K562 (cell line): ENCODE measurements around the gene ZNF462. TPM values are rescaled to one million over a fixed set of nuclear protein-coding genes. Genes with fewer than 3 reads are reported as not detected.

ENCODE experiments used
- ATAC-seq: fragments of 200-7000 bp; cut with Tn5 transposase; 3 replicates; pipeline ENCODE4 v1.9.1; 2020; ENCODE audit warnings: moderate library complexity
- BruUV-seq: library from RNA; stranded (reverse); fragments of 400-500 nt; replicated peaks from 2 replicates; lab custom pipeline; 2021; lab: Mats Ljungman, UMichigan
- CTCF ChIA-PET: fragments of 300-600 bp; formaldehyde crosslinking; extraction: SDS; loops from one replicate; lab custom pipeline; 2021; ENCODE audit warnings: low intra/inter-chr PET ratio; lab: Yijun Ruan, JAX
- POLR2A ChIA-PET: fragments of 300-600, 350-650 bp; sonication (Branson Sonifier 250); formaldehyde crosslinking; extraction: SDS; loops from one replicate; lab custom pipeline; 2021; ENCODE audit warnings: antibody characterized with exemption, inconsistent platforms; lab: Yijun Ruan, JAX
- DNase-seq, 4 experiments: peaks; one replicate each; pipeline versions ENCODE4 v3.0.0 to v3.0.0-alpha.2; 2011 to 2018; ENCODE audit warnings: low spot score in 3 of 4, mixed read lengths in 3 of 4; ENCODE audit errors: extremely low read depth in 1 of 4
- FAIRE-seq: peaks from 2 replicates; lab custom pipeline; 2011; peaks lifted over from hg19 to GRCh38; lab: Jason Lieb, UNC
- H2AFZ ChIP-seq: 2 replicates; pipeline ENCODE4 v1.6.0; 2011; ENCODE audit warnings: low read depth, low read length, control low read depth, inconsistent platforms
- H3K27ac ChIP-seq: fragments of 200-600 bp; 3 replicates; pipeline ENCODE4 v1.8.0; 2011; ENCODE audit warnings: low read depth, mild to moderate bottlenecking, control low read depth, inconsistent platforms, low read length, moderate library complexity, mixed read lengths; ENCODE audit errors: extremely low read depth
- H3K27me3 ChIP-seq, 2 experiments: fragments of 300-600 bp in 1 of 2; 2 replicates in 1 of 2; 3 replicates in 1 of 2; pipeline versions ENCODE4 v1.6.0 to v1.8.0; 2011; ENCODE audit warnings: inconsistent platforms in 2 of 2, low read length in 2 of 2, mild to moderate bottlenecking in 1 of 2, mixed read lengths in 1 of 2, moderate library complexity in 1 of 2; ENCODE audit not compliant: control insufficient read depth in 2 of 2, insufficient read depth in 2 of 2
- H3K36me3 ChIP-seq: fragments of 300-600 bp; 3 replicates; pipeline ENCODE4 v1.8.0; 2011; ENCODE audit warnings: mild to moderate bottlenecking, low read length, inconsistent platforms; ENCODE audit not compliant: control insufficient read depth, insufficient read depth
- H3K4me1 ChIP-seq, 2 experiments: fragments of 200-600 bp in 1 of 2; replicated peaks in 1 of 2; 2 replicates in 1 of 2; 3 replicates in 1 of 2; pipeline versions ENCODE4 v1.5.1 to v1.8.0; 2011; ENCODE audit warnings: inconsistent platforms in 2 of 2, low read length in 2 of 2, mild to moderate bottlenecking in 1 of 2, mixed read lengths in 1 of 2, moderate library complexity in 1 of 2; ENCODE audit not compliant: control insufficient read depth in 2 of 2, insufficient read depth in 2 of 2
- H3K4me2 ChIP-seq: 2 replicates; pipeline ENCODE4 v1.6.1; 2011; ENCODE audit warnings: low read length, control low read depth, inconsistent platforms, mixed read lengths; ENCODE audit not compliant: insufficient read depth
- H3K4me3 ChIP-seq: fragments of 200-600 bp; sonication (generic), shearing (Covaris generic); 2 replicates; pipeline ENCODE4 v1.5.1; 2016; ENCODE audit warnings: control low read depth, inconsistent platforms
- H3K79me2 ChIP-seq: fragments of 200-600 bp; 3 replicates; pipeline ENCODE4 v1.8.0; 2011; ENCODE audit warnings: low read length, inconsistent platforms; ENCODE audit not compliant: control insufficient read depth, insufficient read depth
- H3K9ac ChIP-seq, 2 experiments: 2 replicates each; pipeline versions ENCODE4 v1.6.0 to v1.6.1; 2011; ENCODE audit warnings: low read depth in 2 of 2, low read length in 2 of 2, control low read depth in 1 of 2, inconsistent platforms in 1 of 2, mild to moderate bottlenecking in 1 of 2, mixed read lengths in 1 of 2; ENCODE audit not compliant: insufficient read depth in 1 of 2
- H3K9me1 ChIP-seq: one replicate; pipeline ENCODE4 v1.6.0; 2011; ENCODE audit warnings: inconsistent platforms, mild to moderate bottlenecking, low read length, moderate library complexity; ENCODE audit not compliant: control insufficient read depth, insufficient read depth
- H3K9me3 ChIP-seq: replicated peaks from 2 replicates; pipeline ENCODE4 v1.5.1; 2011; ENCODE audit warnings: low read depth, low read length, inconsistent platforms; ENCODE audit not compliant: control insufficient read depth, insufficient read depth
- H4K20me1 ChIP-seq: replicated peaks from 2 replicates; pipeline ENCODE4 v1.6.1; 2011; ENCODE audit warnings: low read length, inconsistent platforms, mixed read lengths; ENCODE audit not compliant: control insufficient read depth, insufficient read depth
- NFE2L1 ChIP-seq: fragments of 450-650 bp; IDR thresholded peaks from 2 replicates; pipeline ENCODE4 v1.6.1; 2016; ENCODE audit warnings: missing genetic modification characterization, low read depth, mild to moderate bottlenecking, missing compliant biosample characterization, moderate library complexity, borderline replicate concordance
- SRSF9 ChIP-seq: fragments of 200-400 bp; formaldehyde crosslinking; IDR thresholded peaks from 2 replicates; pipeline ENCODE4 v1.6.1; 2017; ENCODE audit warnings: low read depth, low read length, borderline replicate concordance
- TEAD4 ChIP-seq, 2 experiments: sonication (generic) in 1 of 2; formaldehyde crosslinking in 1 of 2; IDR thresholded peaks; 2 replicates each; pipeline versions ENCODE4 v1.6.1 to v1.8.0; 2012 to 2022; ENCODE audit warnings: borderline replicate concordance in 1 of 2, inconsistent platforms in 1 of 2, low read length in 1 of 2, mild to moderate bottlenecking in 1 of 2, missing genetic modification reagents in 1 of 2
- XRCC3 ChIP-seq: fragments of 450-650 bp; IDR thresholded peaks from 2 replicates; pipeline ENCODE4 v1.6.1; 2017; ENCODE audit warnings: mild to moderate bottlenecking, moderate library complexity
- XRCC5 ChIP-seq: fragments of 200-400 bp; formaldehyde crosslinking; IDR thresholded peaks from 2 replicates; pipeline ENCODE4 v1.6.1; 2017; ENCODE audit warnings: low read depth, mild to moderate bottlenecking, low read length
- ZNF143 ChIP-seq: sonication (generic); formaldehyde crosslinking; IDR thresholded peaks from 2 replicates; pipeline ENCODE4 v1.9.0; 2022; ENCODE audit warnings: mild to moderate bottlenecking, missing genetic modification reagents
- WGBS: fragments of 100-300 bp; shearing (Covaris generic); methylation state at CpG from one replicate; pipeline ENCODE4 v1.1.6; 2016; ENCODE audit warnings: low coverage, mixed read lengths; ENCODE audit not compliant: insufficient coverage; ENCODE audit errors: missing lambda C conversion rate; 5-methylcytosine and 5-hydroxymethylcytosine counted together
- in situ Hi-C: fragments of 300-500 bp; cut with MboI; formaldehyde crosslinking; loops from 4 replicates; pipeline ENCODE4 v1.15.0; 2018; ENCODE audit warnings: inconsistent platforms, mixed read lengths
- intact Hi-C: fragments of 100-400 bp; cut with micrococcal nuclease; formaldehyde crosslinking; loops from 2 replicates; pipeline ENCODE4 v1.14.2; 2022
- polyA plus RNA-seq, 8 experiments: library from polyadenylated mRNA; depleted of rRNA in 4 of 8; stranded (reverse) in 5 of 8; unstranded in 3 of 8; fragments of >200 nt; fragmentation: Nextera tagmentation in 2 of 8; fragmentation: Illumina TruSeq in 1 of 8; extraction: Ambion mirVana in 2 of 8; extraction: Trizol in 1 of 8; gene quantifications; 2 replicates each; pipeline versions ENCODE4 v1.2.1 to v1.2.3, GENCODE V29; 2011 to 2014; ENCODE audit warnings: inconsistent platforms in 1 of 8, missing spikeins in 1 of 8
- total RNA-seq, 7 experiments: library from RNA; depleted of rRNA in 6 of 7; stranded (reverse); fragments of >200 nt in 6 of 7; fragmentation: Illumina TruSeq in 2 of 7; extraction: Trizol in 2 of 7; gene quantifications; 2 replicates each; pipeline versions ENCODE4 v1.2.1 to v1.2.3, GENCODE V29; 2011 to 2021; ENCODE audit warnings: low replicate concordance in 1 of 7
- TF ChIP-seq, protein P1 (sequence below): fragments of 450-650 bp; IDR thresholded peaks from one replicate; pipeline ENCODE4 v1.6.1; 2018; ENCODE audit warnings: mild to moderate bottlenecking, moderate library complexity; ENCODE audit not compliant: partially characterized antibody
- TF ChIP-seq, protein P2 (sequence below): fragments of 250-450 bp; sonication (Bioruptor Pico); IDR thresholded peaks from 2 replicates; pipeline ENCODE4 v1.6.1; 2021; ENCODE audit warnings: mild to moderate bottlenecking
- TF ChIP-seq, protein P3 (sequence below): fragments of 450-650 bp; IDR thresholded peaks from 2 replicates; pipeline ENCODE4 v1.6.1; 2017; ENCODE audit warnings: mild to moderate bottlenecking, moderate library complexity
- TF ChIP-seq, protein P4 (sequence below), 2 experiments: fragments of 450-650 bp; conservative IDR thresholded peaks; 2 replicates each; pipeline ENCODE4 v1.6.1; 2017; ENCODE audit warnings: mild to moderate bottlenecking in 2 of 2, moderate library complexity in 2 of 2

The ZNF462 gene
- total and polyA plus RNA-seq, 9 of the 15 experiments (the other 6 are each of a cell fraction or from before 2014, with no cell fraction given): 0.20 TPM; not detected in 8

DNA sequence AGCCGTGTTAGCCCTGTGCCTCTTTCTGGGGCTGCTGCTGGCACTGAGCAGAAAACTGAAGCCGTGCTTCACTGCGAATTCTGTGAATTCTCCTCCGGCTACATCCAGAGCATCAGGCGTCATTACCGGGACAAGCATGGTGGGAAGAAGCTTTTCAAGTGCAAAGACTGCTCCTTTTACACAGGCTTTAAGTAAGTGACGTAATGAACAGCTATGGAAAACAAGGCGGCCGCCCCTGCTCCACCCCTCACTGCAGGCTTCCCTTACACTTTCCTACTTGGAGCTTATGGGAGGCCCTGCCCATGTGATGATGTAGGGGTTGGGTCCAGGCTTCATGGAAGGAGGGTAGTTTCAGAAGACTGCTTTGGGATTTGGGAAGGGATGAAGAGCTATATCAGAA lies 109.1 kb downstream of the ZNF462 start:
- Histone ChIP-seq H3K27ac (no peak overlapping the region), H4K20me1 (no peaks in the 10 kb centered on the region), H3K9me1 (no peaks in the 10 kb centered on the region)
- DNase-seq: no peak
- POLR2A ChIA-PET: no interaction called here
- TF ChIP-seq, protein P1, sequence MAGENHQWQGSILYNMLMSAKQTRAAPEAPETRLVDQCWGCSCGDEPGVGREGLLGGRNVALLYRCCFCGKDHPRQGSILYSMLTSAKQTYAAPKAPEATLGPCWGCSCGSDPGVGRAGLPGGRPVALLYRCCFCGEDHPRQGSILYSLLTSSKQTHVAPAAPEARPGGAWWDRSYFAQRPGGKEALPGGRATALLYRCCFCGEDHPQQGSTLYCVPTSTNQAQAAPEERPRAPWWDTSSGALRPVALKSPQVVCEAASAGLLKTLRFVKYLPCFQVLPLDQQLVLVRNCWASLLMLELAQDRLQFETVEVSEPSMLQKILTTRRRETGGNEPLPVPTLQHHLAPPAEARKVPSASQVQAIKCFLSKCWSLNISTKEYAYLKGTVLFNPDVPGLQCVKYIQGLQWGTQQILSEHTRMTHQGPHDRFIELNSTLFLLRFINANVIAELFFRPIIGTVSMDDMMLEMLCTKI: no peak
- TF ChIP-seq TEAD4 (IDR thresholded peaks at IDR 0.05; ENCODE audit: low read length): no peak
- TF ChIP-seq TEAD4 (CRISPR knock-in tag; IDR thresholded peaks at IDR 0.05; ENCODE audit: borderline replicate concordance): no peak
- TF ChIP-seq, protein P2, sequence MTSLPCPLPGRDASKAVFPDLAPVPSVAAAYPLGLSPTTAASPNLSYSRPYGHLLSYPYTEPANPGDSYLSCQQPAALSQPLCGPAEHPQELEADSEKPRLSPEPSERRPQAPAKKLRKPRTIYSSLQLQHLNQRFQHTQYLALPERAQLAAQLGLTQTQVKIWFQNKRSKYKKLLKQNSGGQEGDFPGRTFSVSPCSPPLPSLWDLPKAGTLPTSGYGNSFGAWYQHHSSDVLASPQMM (CRISPR knock-in tag): no peak
- TF ChIP-seq, protein P3, sequence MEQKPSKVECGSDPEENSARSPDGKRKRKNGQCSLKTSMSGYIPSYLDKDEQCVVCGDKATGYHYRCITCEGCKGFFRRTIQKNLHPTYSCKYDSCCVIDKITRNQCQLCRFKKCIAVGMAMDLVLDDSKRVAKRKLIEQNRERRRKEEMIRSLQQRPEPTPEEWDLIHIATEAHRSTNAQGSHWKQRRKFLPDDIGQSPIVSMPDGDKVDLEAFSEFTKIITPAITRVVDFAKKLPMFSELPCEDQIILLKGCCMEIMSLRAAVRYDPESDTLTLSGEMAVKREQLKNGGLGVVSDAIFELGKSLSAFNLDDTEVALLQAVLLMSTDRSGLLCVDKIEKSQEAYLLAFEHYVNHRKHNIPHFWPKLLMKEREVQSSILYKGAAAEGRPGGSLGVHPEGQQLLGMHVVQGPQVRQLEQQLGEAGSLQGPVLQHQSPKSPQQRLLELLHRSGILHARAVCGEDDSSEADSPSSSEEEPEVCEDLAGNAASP: no peak
- no peak for TF ChIP-seq XRCC5
- TF ChIP-seq, protein P4, sequence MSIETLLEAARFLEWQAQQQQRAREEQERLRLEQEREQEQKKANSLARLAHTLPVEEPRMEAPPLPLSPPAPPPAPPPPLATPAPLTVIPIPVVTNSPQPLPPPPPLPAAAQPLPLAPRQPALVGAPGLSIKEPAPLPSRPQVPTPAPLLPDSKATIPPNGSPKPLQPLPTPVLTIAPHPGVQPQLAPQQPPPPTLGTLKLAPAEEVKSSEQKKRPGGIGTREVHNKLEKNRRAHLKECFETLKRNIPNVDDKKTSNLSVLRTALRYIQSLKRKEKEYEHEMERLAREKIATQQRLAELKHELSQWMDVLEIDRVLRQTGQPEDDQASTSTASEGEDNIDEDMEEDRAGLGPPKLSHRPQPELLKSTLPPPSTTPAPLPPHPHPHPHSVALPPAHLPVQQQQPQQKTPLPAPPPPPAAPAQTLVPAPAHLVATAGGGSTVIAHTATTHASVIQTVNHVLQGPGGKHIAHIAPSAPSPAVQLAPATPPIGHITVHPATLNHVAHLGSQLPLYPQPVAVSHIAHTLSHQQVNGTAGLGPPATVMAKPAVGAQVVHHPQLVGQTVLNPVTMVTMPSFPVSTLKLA (conservative IDR thresholded peaks at IDR 0.05): no peak
- TF ChIP-seq NFE2L1 (tag): no peak
- TF ChIP-seq XRCC3: no peak
- TF ChIP-seq ZNF143 (CRISPR knock-in tag): no peak
- no peak for TF ChIP-seq SRSF9
- TF ChIP-seq, all 486 proteins: peak for 0
- Histone ChIP-seq H3K9me3 (no peaks in the 10 kb centered on the region; the same call in 1 of the 2 replicates), H3K4me2 (no peak overlapping the region), H3K27me3 (no peaks in the 10 kb centered on the region), H3K4me3 (no peak overlapping the region), H3K79me2 (no peaks in the 10 kb centered on the region), H3K4me1 (no peaks in the 10 kb centered on the region), H2AFZ (no peak overlapping the region), H3K36me3 (no peaks in the 10 kb centered on the region), H3K9ac (no peak overlapping the region)
- no TSS peak for BruUV-seq
- FAIRE-seq: no peak
- WGBS: under 1% methylated on average over 9 of the region's 9 CpGs
- intact Hi-C loops (no loop called here), in situ Hi-C loops (no loop called here)
- CTCF ChIA-PET: no interaction called here
- ATAC-seq: no peak
